Aorta (tissue), 5 donors: ENCODE measurements around the gene HLA-F. TPM values are rescaled to one million over a fixed set of nuclear protein-coding genes. Genes with fewer than 3 reads are reported as not detected.

Source experiments
- ATAC-seq: fragments of 200-7000 bp; cut with Tn5 transposase; one replicate; pipeline ENCODE4 v1.9.1; 2022; ENCODE audit warnings: moderate library complexity; ENCODE audit not compliant: low FRiP score
- DNase-seq, 2 donors: peaks; one replicate each; pipeline ENCODE4 v3.0.0-alpha.2; 2020
- H3K27ac ChIP-seq, 2 donors: one replicate each; pipeline ENCODE4 v1.5.1; 2013; ENCODE audit warnings: low read length in 2 of 2, mild to moderate bottlenecking in 2 of 2, moderate library complexity in 2 of 2, control low read depth in 1 of 2, inconsistent platforms in 1 of 2, low read depth in 1 of 2
- H3K27me3 ChIP-seq, 2 donors: one replicate each; pipeline ENCODE4 v1.6.1; 2013; ENCODE audit warnings: control low read depth in 1 of 2, low read length in 1 of 2, mild to moderate bottlenecking in 1 of 2, moderate library complexity in 1 of 2; ENCODE audit not compliant: insufficient read depth in 2 of 2, control insufficient read depth in 1 of 2
- H3K36me3 ChIP-seq, 2 donors: one replicate each; pipeline ENCODE4 v1.6.1; 2013; ENCODE audit warnings: control low read depth in 1 of 2, low read length in 1 of 2, mild to moderate bottlenecking in 1 of 2; ENCODE audit not compliant: insufficient read depth in 2 of 2, control insufficient read depth in 1 of 2
- H3K4me1 ChIP-seq, 2 donors: one replicate each; pipeline ENCODE4 v1.6.1; 2013; ENCODE audit warnings: low read length in 2 of 2, control low read depth in 1 of 2, mild to moderate bottlenecking in 1 of 2, moderate library complexity in 1 of 2; ENCODE audit not compliant: insufficient read depth in 2 of 2, control insufficient read depth in 1 of 2
- H3K4me3 ChIP-seq, 2 donors: one replicate each; pipeline ENCODE4 v1.5.1; 2013; ENCODE audit warnings: low read length in 2 of 2, control low read depth in 1 of 2, mild to moderate bottlenecking in 1 of 2
- H3K9me3 ChIP-seq: one replicate; pipeline ENCODE4 v1.6.1; 2013; ENCODE audit warnings: mild to moderate bottlenecking, low read length; ENCODE audit not compliant: control insufficient read depth
- WGBS, 2 donors: extraction: QIAGEN DNeasy Blood & Tissue Kit; methylation state at CpG; one replicate each; pipeline ENCODE4 v1.1.7; 2013; 5-methylcytosine and 5-hydroxymethylcytosine counted together
- intact Hi-C, 2 donors: fragments of 100-400 bp; cut with DNase I; formaldehyde crosslinking; loops; one replicate each; pipeline versions ENCODE4 v1.14.2 to v1.15.0; 2022
- polyA plus RNA-seq, 2 donors: library from polyadenylated mRNA; stranded (reverse); fragments of 200-250 nt; gene quantifications; one replicate each; pipeline ENCODE4 v1.2.3, GENCODE V29; 2013
- total RNA-seq, 2 donors: library from RNA; stranded (reverse); fragmentation: NEBNext Ultra II Directional; extraction: Animal tissue kit (Norgen Biotek cat#: 25700); gene quantifications; one replicate each; pipeline ENCODE4 v1.2.1, GENCODE V29; 2021
- donor health status: healthy with polysubstance abuse.
- donor health status: Bipolar disorder and iron deficiency.
- donor health status: DM: no; HTN: no; CAD: no.
- donor health status: DM: no; HTN: no; CAD: no.
- donor health status: DM: yes; HTN: yes; CAD: no.

The HLA-F gene
- total and polyA plus RNA-seq, 4 donors = 34.2 to 153 (median 107) TPM

DNA sequence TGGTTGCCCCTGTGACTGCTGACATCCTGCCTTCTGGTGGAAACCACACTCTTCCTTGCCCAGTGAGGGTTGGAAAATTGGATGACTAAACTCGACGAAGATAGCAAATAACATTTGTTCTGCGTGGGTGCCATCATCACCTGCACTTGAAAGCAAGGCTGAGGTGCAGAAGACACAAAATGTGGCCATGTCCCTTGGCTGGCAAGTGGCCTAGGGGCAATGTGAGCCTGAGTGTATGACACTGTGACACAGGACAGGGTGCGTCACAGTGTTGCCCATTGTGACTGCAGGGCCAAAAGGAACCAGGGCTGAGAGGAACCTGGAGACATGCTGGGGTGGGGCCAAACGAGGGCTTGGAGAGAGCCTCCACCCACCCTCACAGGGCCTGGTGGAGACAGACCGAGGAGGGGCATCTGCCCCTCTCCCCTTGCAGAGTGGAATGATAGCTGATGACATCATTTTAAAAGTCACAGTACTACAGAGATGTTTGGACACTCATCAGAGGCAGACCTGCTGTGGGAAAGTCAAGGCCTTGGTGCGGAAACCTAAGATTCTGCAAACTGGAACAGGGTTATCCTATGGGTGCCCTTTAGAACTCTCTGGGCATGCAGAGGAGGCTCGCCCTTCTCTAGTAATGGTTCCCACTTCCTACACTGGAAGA lies 12.8 kb upstream of the HLA-F start:
- Histone ChIP-seq H3K27me3 (peaks cover 0 to 2% of the 10 kb centered on the region in 2 donors), H3K4me1 (no peaks in the 10 kb centered on the region), H3K36me3 (no peaks in the 10 kb centered on the region), H3K9me3 (peaks cover 1% of the 10 kb centered on the region), H3K27ac (no peak overlapping the region), H3K4me3 (no peak overlapping the region)
- WGBS, 2 donors = 86% methylated on average over 8 of the region's 8 CpGs
- intact Hi-C loops = no loop called here
- no peak for ATAC-seq
- DNase-seq = no peak

DNA sequence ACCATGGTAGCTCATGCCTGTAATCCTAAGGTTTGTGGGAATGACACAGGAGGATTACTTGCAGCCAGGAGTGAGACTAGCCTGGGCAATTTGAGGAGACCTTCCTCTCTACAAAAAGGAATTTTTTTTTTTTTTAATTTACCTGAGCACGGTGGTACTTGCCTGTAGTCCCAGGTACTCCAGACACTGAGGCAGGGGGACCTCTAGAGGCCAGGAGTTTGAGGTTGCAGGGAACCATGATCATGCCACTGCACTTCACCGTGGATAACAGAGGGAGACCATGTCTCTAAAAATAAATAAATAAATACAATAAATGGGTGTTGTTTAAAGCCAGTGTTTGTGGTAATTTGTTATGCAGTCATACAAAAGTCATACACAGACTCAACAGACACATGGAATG lies 2.4 kb upstream of the HLA-F start:
- ATAC-seq (no peak), DNase-seq (no peak)
- Histone ChIP-seq H3K4me1 (no peaks in the 10 kb centered on the region), H3K27ac (no peak overlapping the region), H3K27me3 (no peaks in the 10 kb centered on the region), H3K9me3 (no peaks in the 10 kb centered on the region), H3K36me3 (no peaks in the 10 kb centered on the region), H3K4me3 (no peak overlapping the region)
- WGBS, 2 donors = 23 to 39% methylated on average over 2 of the region's 2 CpGs
- intact Hi-C loops = no loop called here

- Histone ChIP-seq H3K4me1 (no peaks in the 10 kb centered on the region), H3K36me3 (no peaks in the 10 kb centered on the region), H3K4me3 (peak overlapping the region; percentile 90 to 93), H3K27me3 (no peaks in the 10 kb centered on the region), H3K27ac (peak overlapping the region in 1 of 2 donors; percentile 55), H3K9me3 (no peaks in the 10 kb centered on the region)
- DNase-seq = peak; percentile 68 to 86
- peak; percentile 83 for ATAC-seq
- WGBS, 2 donors = 8 to 9% methylated on average over 71 to 76 of the region's 76 CpGs
- intact Hi-C loops = no loop called here
Observed at GRCh38 chr6:29723666-29724588, 693 bp downstream of the HLA-F start.

- no peak overlapping the region for H3K27ac ChIP-seq
- no peaks in the 10 kb centered on the region for H3K4me1 ChIP-seq
- no peak overlapping the region for H3K4me3 ChIP-seq
- intact Hi-C loops = no loop called here
- no peaks in the 10 kb centered on the region for H3K27me3 ChIP-seq
- H3K9me3 ChIP-seq = no peaks in the 10 kb centered on the region
- no peak for DNase-seq
- H3K36me3 ChIP-seq = no peaks in the 10 kb centered on the region
- ATAC-seq = no peak
- 86 to 93% methylated on average over 11 of the region's 11 CpGs for WGBS, 2 donors
Observed at GRCh38 chr6:29724937-29725869, 2.0 kb downstream of the HLA-F start.

DNA sequence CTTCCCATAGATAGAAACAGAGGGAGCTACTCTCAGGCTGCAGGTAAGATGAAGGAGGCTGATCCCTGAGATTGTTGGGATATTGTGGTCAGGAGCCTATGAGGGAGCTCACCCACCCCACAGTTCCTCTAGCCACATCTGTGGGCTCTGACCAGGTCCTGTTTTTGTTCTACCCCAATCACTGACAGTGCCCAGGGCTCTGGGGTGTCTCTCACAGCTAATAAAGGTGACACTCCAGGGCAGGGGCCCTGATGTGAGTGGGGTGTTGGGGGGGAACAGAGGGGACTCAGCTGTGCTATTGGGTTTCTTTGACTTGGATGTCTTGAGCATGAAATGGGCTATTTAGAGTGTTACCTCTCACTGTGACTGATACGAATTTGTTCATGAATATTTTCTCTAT lies 2.8 kb downstream of the HLA-F start:
- no peak for DNase-seq
- 88 to 93% methylated on average over 1 of the region's 1 CpG for WGBS, 2 donors
- Histone ChIP-seq H3K4me1 (no peaks in the 10 kb centered on the region), H3K9me3 (no peaks in the 10 kb centered on the region), H3K4me3 (no peak overlapping the region), H3K27me3 (no peaks in the 10 kb centered on the region), H3K27ac (no peak overlapping the region), H3K36me3 (no peaks in the 10 kb centered on the region)
- intact Hi-C loops = no loop called here
- no peak for ATAC-seq

DNA sequence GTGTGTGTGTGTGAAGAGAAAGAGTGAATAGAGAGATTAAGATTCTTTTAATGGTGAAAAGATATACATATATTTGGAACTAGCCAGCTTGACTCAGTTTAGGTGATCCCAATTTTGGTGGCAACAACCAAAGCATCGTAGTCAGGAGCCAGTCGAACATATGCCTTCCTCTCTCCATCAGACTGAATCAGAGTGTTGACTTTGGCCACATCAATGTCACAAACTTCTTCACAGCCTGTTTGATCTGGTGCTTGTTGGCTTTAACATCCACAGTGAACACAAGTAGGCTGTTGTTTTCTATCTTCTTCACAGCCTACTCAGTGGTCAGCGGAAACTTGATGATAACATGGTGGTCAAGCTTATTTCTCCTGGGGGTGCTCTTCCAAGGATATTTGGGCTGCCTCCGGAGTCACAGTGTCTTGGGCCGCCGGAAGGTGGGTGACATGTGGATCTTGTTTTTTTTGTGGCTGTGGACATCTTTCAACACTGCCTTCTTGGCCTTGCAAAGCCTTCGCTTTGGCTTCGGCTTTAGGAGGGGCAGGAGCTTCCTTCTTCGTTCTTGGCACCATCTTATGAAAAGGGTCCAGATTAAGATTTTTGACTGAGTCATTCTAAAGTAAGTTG lies 3.4 kb downstream of the HLA-F start:
- H3K27me3 ChIP-seq = no peaks in the 10 kb centered on the region
- no peak overlapping the region for H3K4me3 ChIP-seq
- H3K4me1 ChIP-seq = no peaks in the 10 kb centered on the region

DNA sequence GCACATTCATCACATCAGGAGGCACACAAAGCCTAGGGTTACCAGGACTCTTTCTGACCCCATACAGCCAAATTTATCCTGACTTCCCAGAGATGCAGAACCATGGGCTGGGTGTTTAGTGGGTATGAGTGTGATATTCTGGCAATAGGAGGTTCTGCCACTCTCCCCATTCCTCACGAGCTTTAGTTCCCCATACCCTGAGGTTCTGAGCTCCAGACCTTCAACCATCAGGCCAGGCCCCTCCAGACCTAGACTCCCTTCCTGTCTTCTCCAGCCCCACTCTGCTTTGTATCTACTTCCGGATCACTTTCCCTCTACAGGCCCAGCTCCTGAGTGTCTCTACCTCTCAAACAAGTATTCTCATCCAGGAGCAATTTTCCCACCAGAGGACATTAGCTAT lies 4.4 kb downstream of the HLA-F start:
- H3K4me1 ChIP-seq = no peaks in the 10 kb centered on the region
- H3K9me3 ChIP-seq = no peaks in the 10 kb centered on the region
- ATAC-seq = no peak
- no peak overlapping the region for H3K4me3 ChIP-seq
- 40 to 94% methylated on average over 2 of the region's 2 CpGs for WGBS, 2 donors
- intact Hi-C loops = no loop called here
- no peaks in the 10 kb centered on the region for H3K36me3 ChIP-seq
- no peak overlapping the region for H3K27ac ChIP-seq
- DNase-seq = no peak
- H3K27me3 ChIP-seq = no peaks in the 10 kb centered on the region

More for the DNA sequence above, 3.4 kb downstream of the HLA-F start:
- Histone ChIP-seq H3K36me3 (no peaks in the 10 kb centered on the region), H3K27ac (no peak overlapping the region), H3K9me3 (no peaks in the 10 kb centered on the region)
- intact Hi-C loops = no loop called here
- WGBS, 2 donors = 87% methylated on average over 9 of the region's 9 CpGs
- DNase-seq (no peak), ATAC-seq (no peak)

DNA sequence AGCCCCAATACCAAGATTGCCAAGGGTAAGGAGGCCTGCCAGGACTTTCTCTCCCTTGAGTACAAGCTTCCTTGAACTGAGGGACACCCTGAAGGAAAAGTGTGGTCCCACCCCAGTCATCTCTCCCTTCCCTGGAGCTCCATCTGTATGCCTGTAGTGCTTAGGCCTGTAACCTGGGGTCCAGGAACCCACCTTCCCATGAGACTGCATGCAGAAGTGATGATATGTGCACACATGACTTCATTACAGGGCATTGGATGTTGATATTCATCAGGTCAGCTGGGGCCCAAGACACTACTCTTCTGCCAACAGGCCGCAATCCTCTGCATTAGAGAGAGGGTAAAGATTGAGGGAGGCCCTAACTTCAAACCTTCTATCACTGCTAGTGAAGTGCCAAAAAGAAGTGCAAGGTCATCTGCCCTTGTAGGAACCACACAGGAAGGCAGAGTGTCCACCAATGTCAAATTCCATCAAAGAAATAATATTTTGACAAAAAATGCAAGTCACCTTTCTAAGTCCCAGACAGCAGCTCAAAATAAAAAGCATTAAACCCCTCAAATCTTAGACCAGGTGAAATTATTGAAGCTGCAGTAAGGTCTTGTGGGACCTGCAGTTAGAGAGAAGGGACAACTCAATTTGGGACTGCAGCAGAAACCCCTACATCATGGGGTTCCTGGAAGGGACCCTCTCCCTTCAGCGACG lies 5.1 kb downstream of the HLA-F start:
- no peak overlapping the region for H3K27ac ChIP-seq
- H3K4me1 ChIP-seq = no peaks in the 10 kb centered on the region
- 94 to 97% methylated on average over 3 of the region's 3 CpGs for WGBS, 2 donors
- no peaks in the 10 kb centered on the region for H3K9me3 ChIP-seq
- no peaks in the 10 kb centered on the region for H3K36me3 ChIP-seq
- no peaks in the 10 kb centered on the region for H3K27me3 ChIP-seq
- DNase-seq (no peak), ATAC-seq (no peak)
- H3K4me3 ChIP-seq = no peak overlapping the region
- intact Hi-C loops = no loop called here
